ENCODE data around the gene GSN. TPM values are rescaled to one million over a fixed set of nuclear protein-coding genes. Genes with fewer than 3 reads are reported as not detected.

GSN gene
- total and polyA plus RNA-seq, 7 donors = 140 to 490 (median 210) TPM

- TF ChIP-seq, protein P1, sequence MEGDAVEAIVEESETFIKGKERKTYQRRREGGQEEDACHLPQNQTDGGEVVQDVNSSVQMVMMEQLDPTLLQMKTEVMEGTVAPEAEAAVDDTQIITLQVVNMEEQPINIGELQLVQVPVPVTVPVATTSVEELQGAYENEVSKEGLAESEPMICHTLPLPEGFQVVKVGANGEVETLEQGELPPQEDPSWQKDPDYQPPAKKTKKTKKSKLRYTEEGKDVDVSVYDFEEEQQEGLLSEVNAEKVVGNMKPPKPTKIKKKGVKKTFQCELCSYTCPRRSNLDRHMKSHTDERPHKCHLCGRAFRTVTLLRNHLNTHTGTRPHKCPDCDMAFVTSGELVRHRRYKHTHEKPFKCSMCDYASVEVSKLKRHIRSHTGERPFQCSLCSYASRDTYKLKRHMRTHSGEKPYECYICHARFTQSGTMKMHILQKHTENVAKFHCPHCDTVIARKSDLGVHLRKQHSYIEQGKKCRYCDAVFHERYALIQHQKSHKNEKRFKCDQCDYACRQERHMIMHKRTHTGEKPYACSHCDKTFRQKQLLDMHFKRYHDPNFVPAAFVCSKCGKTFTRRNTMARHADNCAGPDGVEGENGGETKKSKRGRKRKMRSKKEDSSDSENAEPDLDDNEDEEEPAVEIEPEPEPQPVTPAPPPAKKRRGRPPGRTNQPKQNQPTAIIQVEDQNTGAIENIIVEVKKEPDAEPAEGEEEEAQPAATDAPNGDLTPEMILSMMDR (IDR thresholded peaks at IDR 0.05) = no peak
- intact Hi-C loops (cut with DNase I) = no loop called here
- H3K4me1 ChIP-seq = peaks cover 88% of the 10 kb centered on the region
Measured at GRCh38 chr9:121357011-121357410, 89.0 kb downstream of the GSN start.

DNA sequence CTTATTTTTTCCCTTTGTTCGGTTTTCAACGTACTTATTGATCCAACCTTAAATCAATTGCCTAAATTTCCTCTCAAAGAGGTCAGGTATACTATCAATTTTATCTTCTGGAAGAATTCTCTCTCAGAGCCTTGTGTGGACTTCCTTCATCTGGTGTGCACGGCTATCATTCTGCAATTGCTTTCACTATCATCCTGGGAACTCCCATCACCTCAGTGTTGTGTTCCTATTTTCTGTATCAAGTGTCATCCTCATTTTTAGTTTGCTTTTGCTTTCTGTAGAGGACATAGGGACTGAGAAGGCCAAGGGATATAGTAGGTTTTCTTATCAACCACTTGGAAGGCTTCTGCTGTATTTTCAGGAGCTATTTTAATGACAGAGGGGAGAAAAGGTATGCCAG, 90.8 kb downstream of the GSN start:
- peak overlapping the region; percentile 24 for H3K4me3 ChIP-seq

More at GRCh38 chr9:121357011-121357410, 89.0 kb downstream of the GSN start:
- Histone ChIP-seq H3K27me3 (ENCODE audit: insufficient read depth in 3 of 3, low read length in 2 of 3) (no peaks in the 10 kb centered on the region), H3K9me3 (no peaks in the 10 kb centered on the region), H3K27ac (peak overlapping the region; percentile 47), H3K36me3 (ENCODE audit: insufficient read depth in 1 of 2, low read depth in 1 of 2) (peaks cover 11 to 51% of the 10 kb centered on the region in 2 donors), H3K4me3 (no peak overlapping the region)
- no peak for ATAC-seq
- DNase-seq = no peak
- 73 to 76% (median 74%) methylated on average over 3 of the region's 3 CpGs for whole genome bisulfite sequencing, 3 donors

GRCh38 chr9:121359351-121360294, 91.7 kb downstream of the GSN start:
- DNase-seq = no peak
- Histone ChIP-seq H3K36me3 (ENCODE audit: insufficient read depth in 1 of 2, low read depth in 1 of 2) (peaks cover 0 to 31% of the 10 kb centered on the region in 2 donors), H3K4me1 (peaks cover 96% of the 10 kb centered on the region), H3K27ac (peak overlapping the region; percentile 98), H3K4me3 (peak overlapping the region; percentile 24), H3K27me3 (ENCODE audit: insufficient read depth in 3 of 3, low read length in 2 of 3) (no peaks in the 10 kb centered on the region), H3K9me3 (no peaks in the 10 kb centered on the region)
- WGBS, 3 donors = 35 to 43% (median 37%) methylated on average over 3 of the region's 3 CpGs
- ATAC-seq = peak; percentile 74 to 83 (median 76)
- intact Hi-C loops (cut with DNase I) = loop anchor here in 1 of 2 donors (5.0 kb wide), 1 partner anchor 37 kb away; no protein-coding TSS in a partner anchor
- TF ChIP-seq, protein P1 (IDR thresholded peaks at IDR 0.05) = no peak

More for the DNA sequence above, 90.8 kb downstream of the GSN start:
- peaks cover 6 to 34% of the 10 kb centered on the region in 2 donors for H3K36me3 ChIP-seq (ENCODE audit: insufficient read depth in 1 of 2, low read depth in 1 of 2)
- no peaks in the 10 kb centered on the region for H3K27me3 ChIP-seq (ENCODE audit: insufficient read depth in 3 of 3, low read length in 2 of 3)
- DNase-seq (no peak), ATAC-seq (peak in 1 of 4 donors; percentile 13)
- 42 to 47% (median 43%) methylated on average over 3 of the region's 3 CpGs for WGBS, 3 donors
- H3K4me1 ChIP-seq = peaks cover 91% of the 10 kb centered on the region
- H3K9me3 ChIP-seq = no peaks in the 10 kb centered on the region
- TF ChIP-seq, protein P1 (IDR thresholded peaks at IDR 0.05) = no peak
- H3K27ac ChIP-seq = peak overlapping the region; percentile 98
- intact Hi-C loops (cut with DNase I) = no loop called here

GRCh38 chr9:121360601-121361374, 92.8 kb downstream of the GSN start:
- no peaks in the 10 kb centered on the region for H3K9me3 ChIP-seq
- DNase-seq = no peak
- H3K27ac ChIP-seq = peak overlapping the region; percentile 98
- no peaks in the 10 kb centered on the region for H3K27me3 ChIP-seq (ENCODE audit: insufficient read depth in 3 of 3, low read length in 2 of 3)
- intact Hi-C loops (cut with DNase I) = loop anchor here in 1 of 2 donors (5.0 kb wide), 1 partner anchor 38 kb away; no protein-coding TSS in a partner anchor
- peaks cover 94% of the 10 kb centered on the region for H3K4me1 ChIP-seq
- TF ChIP-seq, protein P1 (IDR thresholded peaks at IDR 0.05) = no peak
- H3K36me3 ChIP-seq (ENCODE audit: insufficient read depth in 1 of 2, low read depth in 1 of 2) = peaks cover 0 to 28% of the 10 kb centered on the region in 2 donors
- ATAC-seq = peak; percentile 83 to 90 (median 84)
- H3K4me3 ChIP-seq = peak overlapping the region; percentile 37
